WTC11 (cell line): ENCODE data around the gene EFEMP2. TPM values are rescaled to one million over a fixed set of nuclear protein-coding genes. Genes with fewer than 3 reads are reported as not detected.

Source experiments
- ATAC-seq: fragments of 200-7000 bp; cut with Tn5 transposase; 2 replicates; pipeline ENCODE4 v1.10.0; 2021; ENCODE audit warnings: mild to moderate bottlenecking, moderate library complexity
- CTCF ChIA-PET: fragments of 300-600 bp; sonication (Branson Sonifier 250); formaldehyde crosslinking; loops from one replicate; lab custom pipeline; 2021; ENCODE audit warnings: antibody characterized with exemption; lab: Charles Lee
- POLR2A ChIA-PET: fragments of 350-600 bp; sonication (Branson Sonifier 250); formaldehyde crosslinking; loops from one replicate; lab custom pipeline; 2021; ENCODE audit warnings: antibody characterized with exemption; lab: Charles Lee
- DNase-seq: peaks from one replicate; pipeline ENCODE4 v3.0.0; 2021; ENCODE audit warnings: low spot score
- H3K27ac Mint-ChIP-seq: 2 replicates; pipeline ENCODE4 v1.8.0; 2021; ENCODE audit warnings: mixed read lengths
- H3K27me3 Mint-ChIP-seq: 2 replicates; pipeline ENCODE4 v1.8.0; 2021; ENCODE audit warnings: low read depth, mild to moderate bottlenecking, moderate library complexity, mixed read lengths
- H3K36me3 Mint-ChIP-seq: 2 replicates; pipeline ENCODE4 v1.8.0; 2021; ENCODE audit warnings: mixed read lengths
- H3K4me1 Mint-ChIP-seq: 2 replicates; pipeline ENCODE4 v1.8.0; 2022; ENCODE audit warnings: mixed read lengths
- H3K4me3 Mint-ChIP-seq: 2 replicates; pipeline ENCODE4 v1.8.0; 2021; ENCODE audit warnings: mild to moderate bottlenecking, moderate library complexity, mixed read lengths
- H3K9me3 Mint-ChIP-seq: 2 replicates; pipeline ENCODE4 v1.8.0; 2021; ENCODE audit warnings: mixed read lengths
- ATF2 ChIP-seq: sonication (generic); formaldehyde crosslinking; IDR thresholded peaks from 2 replicates; pipeline ENCODE4 v1.8.1; 2022; ENCODE audit warnings: low read depth, missing genetic modification reagents, borderline replicate concordance
- ATF3 ChIP-seq: sonication (generic); formaldehyde crosslinking; conservative IDR thresholded peaks from 2 replicates; pipeline ENCODE4 v1.8.1; 2022; ENCODE audit warnings: mild to moderate bottlenecking, missing genetic modification reagents
- CREM ChIP-seq: sonication (generic); formaldehyde crosslinking; IDR thresholded peaks from 2 replicates; pipeline ENCODE4 v1.8.1; 2022; ENCODE audit warnings: mild to moderate bottlenecking, missing genetic modification reagents, moderate library complexity
- E2F5 ChIP-seq: sonication (generic); formaldehyde crosslinking; IDR thresholded peaks from 2 replicates; pipeline ENCODE4 v1.8.1; 2022; ENCODE audit warnings: mild to moderate bottlenecking, moderate library complexity, missing genetic modification reagents
- ELF4 ChIP-seq: sonication (generic); formaldehyde crosslinking; IDR thresholded peaks from 2 replicates; pipeline ENCODE4 v1.8.1; 2022; ENCODE audit warnings: low read depth, mild to moderate bottlenecking, moderate library complexity, missing genetic modification reagents
- FOXP1 ChIP-seq: sonication (generic); formaldehyde crosslinking; IDR thresholded peaks from 2 replicates; pipeline ENCODE4 v1.8.0; 2022; ENCODE audit warnings: missing genetic modification reagents, mild to moderate bottlenecking, moderate library complexity, borderline replicate concordance
- HMGA2 ChIP-seq: fragments of 250-450 bp; sonication (Bioruptor Pico); IDR thresholded peaks from 2 replicates; pipeline ENCODE4 v1.4.0; 2021; ENCODE audit warnings: mild to moderate bottlenecking, moderate library complexity
- HMGXB4 ChIP-seq: sonication (generic); formaldehyde crosslinking; IDR thresholded peaks from 2 replicates; pipeline ENCODE4 v1.8.1; 2023; ENCODE audit warnings: mild to moderate bottlenecking, moderate library complexity, missing genetic modification reagents
- JAZF1 ChIP-seq: fragments of 250-450 bp; sonication (Bioruptor Pico); IDR thresholded peaks from 2 replicates; pipeline ENCODE4 v1.9.0; 2021; ENCODE audit warnings: moderate library complexity, mild to moderate bottlenecking, inconsistent platforms
- MLX ChIP-seq: sonication (generic); formaldehyde crosslinking; IDR thresholded peaks from 2 replicates; pipeline ENCODE4 v1.8.1; 2023; ENCODE audit warnings: mild to moderate bottlenecking, missing genetic modification reagents, moderate library complexity
- NFE2L1 ChIP-seq: sonication (generic); formaldehyde crosslinking; IDR thresholded peaks from 2 replicates; pipeline ENCODE4 v1.8.1; 2023; ENCODE audit warnings: missing genetic modification reagents
- NR1H2 ChIP-seq: sonication (generic); formaldehyde crosslinking; IDR thresholded peaks from 2 replicates; pipeline ENCODE4 v1.9.0; 2021; ENCODE audit warnings: mild to moderate bottlenecking, moderate library complexity, missing genetic modification reagents
- NR2C2 ChIP-seq: sonication (generic); formaldehyde crosslinking; IDR thresholded peaks from 2 replicates; pipeline ENCODE4 v1.8.0; 2022; ENCODE audit warnings: mild to moderate bottlenecking, missing genetic modification reagents
- OVOL2 ChIP-seq: fragments of 250-450 bp; sonication (Bioruptor Pico); IDR thresholded peaks from 2 replicates; pipeline ENCODE4 v1.9.0; 2021; ENCODE audit warnings: mild to moderate bottlenecking, borderline replicate concordance
- PRDM15 ChIP-seq: sonication (generic); formaldehyde crosslinking; IDR thresholded peaks from 2 replicates; pipeline ENCODE4 v1.8.0; 2022; ENCODE audit warnings: missing genetic modification reagents
- RELA ChIP-seq: sonication (generic); formaldehyde crosslinking; IDR thresholded peaks from 2 replicates; pipeline ENCODE4 v1.8.1; 2022; ENCODE audit warnings: missing genetic modification reagents, mild to moderate bottlenecking, borderline replicate concordance
- SMAD4 ChIP-seq: sonication (generic); formaldehyde crosslinking; IDR thresholded peaks from 2 replicates; pipeline ENCODE4 v1.8.0; 2022; ENCODE audit warnings: mild to moderate bottlenecking, missing genetic modification reagents
- TEAD4 ChIP-seq: sonication (generic); formaldehyde crosslinking; IDR thresholded peaks from 2 replicates; pipeline ENCODE4 v1.8.0; 2022; ENCODE audit warnings: mild to moderate bottlenecking, missing genetic modification reagents
- USF2 ChIP-seq: sonication (generic); formaldehyde crosslinking; IDR thresholded peaks from 2 replicates; pipeline ENCODE4 v1.8.1; 2023; ENCODE audit warnings: mild to moderate bottlenecking, missing genetic modification reagents, moderate library complexity
- ZBTB43 ChIP-seq: sonication (generic); formaldehyde crosslinking; IDR thresholded peaks from 2 replicates; pipeline ENCODE4 v1.8.1; 2023; ENCODE audit warnings: mild to moderate bottlenecking, missing genetic modification reagents
- ZNF232 ChIP-seq: sonication (generic); formaldehyde crosslinking; IDR thresholded peaks from 2 replicates; pipeline ENCODE4 v1.8.0; 2022; ENCODE audit warnings: mild to moderate bottlenecking, missing genetic modification reagents
- ZNF317 ChIP-seq: sonication (generic); formaldehyde crosslinking; IDR thresholded peaks from 2 replicates; pipeline ENCODE4 v1.8.1; 2023; ENCODE audit warnings: low read depth, mild to moderate bottlenecking, moderate library complexity, missing genetic modification reagents, borderline replicate concordance
- ZNF416 ChIP-seq: fragments of 250-450 bp; sonication (Bioruptor Pico); IDR thresholded peaks from 2 replicates; pipeline ENCODE4 v1.9.0; 2021; ENCODE audit warnings: mild to moderate bottlenecking, inconsistent platforms
- total RNA-seq: library from RNA; stranded (reverse); gene quantifications from 3 replicates; pipeline ENCODE4 v1.2.3, GENCODE V29; 2021

The EFEMP2 gene
- total RNA-seq, 1 experiment from 2014 or later: 14.2 TPM

- peaks cover 6% of the 10 kb centered on the region; the same call in 1 of the 2 replicates for H3K9me3 Mint-ChIP-seq
- H3K27ac Mint-ChIP-seq: no peak overlapping the region
- peaks cover 53% of the 10 kb centered on the region for H3K36me3 Mint-ChIP-seq
- TF ChIP-seq E2F5 (no peak), OVOL2 (no peak), ZBTB43 (CRISPR knock-in tag) (no peak), MLX (CRISPR knock-in tag) (no peak), CREM (CRISPR knock-in tag) (no peak), HMGA2 (CRISPR knock-in tag) (no peak), ZNF416 (CRISPR knock-in tag) (no peak), NR1H2 (CRISPR knock-in tag) (no peak), ZNF317 (CRISPR knock-in tag) (no peak), ZNF232 (CRISPR knock-in tag) (no peak), TEAD4 (CRISPR knock-in tag) (no peak), HMGXB4 (no peak), RELA (CRISPR knock-in tag) (no peak), SMAD4 (CRISPR knock-in tag) (no peak), ATF3 (no peak), NR2C2 (CRISPR knock-in tag) (no peak)
- ChIA-PET POLR2A (no interaction called here), CTCF (no interaction called here)
- no peaks in the 10 kb centered on the region for H3K27me3 Mint-ChIP-seq
- H3K4me1 Mint-ChIP-seq: peaks cover 15% of the 10 kb centered on the region
- DNase-seq (no peak), ATAC-seq (no peak)
- peak overlapping the region; percentile 91 for H3K4me3 Mint-ChIP-seq
These were observed 17.5 kb downstream of the EFEMP2 start for GRCh38 chr11:65854852-65855837.

DNA sequence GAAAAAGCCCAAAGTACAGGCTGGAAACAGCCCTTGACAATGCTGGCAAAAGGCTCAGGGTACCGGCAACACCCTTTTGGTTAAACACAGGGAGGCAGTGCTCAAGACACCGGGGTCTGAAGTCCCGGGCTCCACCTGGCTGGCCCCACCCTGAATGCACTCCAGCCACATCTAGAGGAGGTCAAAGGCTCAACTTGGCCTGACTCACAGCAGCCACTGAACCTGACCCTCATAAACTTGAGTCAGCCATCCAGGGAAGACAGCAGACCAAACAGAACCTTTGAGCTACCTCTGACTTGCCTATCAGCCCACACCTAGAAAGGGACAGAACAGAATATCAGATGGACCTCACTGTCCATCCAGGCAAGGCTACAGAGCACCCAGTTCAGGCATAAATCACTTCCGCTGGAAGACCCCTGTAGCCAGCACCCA, 18.4 kb downstream of the EFEMP2 start:
- Mint-ChIP-seq H3K36me3 (peaks cover 53% of the 10 kb centered on the region), H3K27ac (peak overlapping the region; percentile 41), H3K4me1 (peaks cover 23% of the 10 kb centered on the region), H3K4me3 (peak overlapping the region; percentile 37; the same call in 1 of the 2 replicates), H3K9me3 (peaks cover 6% of the 10 kb centered on the region; the same call in 1 of the 2 replicates), H3K27me3 (no peaks in the 10 kb centered on the region)
- ATAC-seq (no peak), DNase-seq (no peak)
- POLR2A ChIA-PET: interaction anchor here (1.0 kb wide), 1 partner anchor 13 kb away, joined by 3 read pairs; no protein-coding TSS in a partner anchor
- CTCF ChIA-PET: interaction anchor here (3.6 to 6.3 kb wide), 2 partner anchors 31 to 36 kb away, joined by 49 to 134 read pairs; partner anchors contain the start of genes CCDC85B and FIBP
- TF ChIP-seq ELF4 (CRISPR knock-in tag) (no peak), ZNF232 (CRISPR knock-in tag) (no peak), PRDM15 (no peak), ATF2 (CRISPR knock-in tag) (no peak), TEAD4 (CRISPR knock-in tag) (no peak), FOXP1 (no peak), USF2 (CRISPR knock-in tag) (no peak), NFE2L1 (CRISPR knock-in tag) (no peak), ZNF317 (CRISPR knock-in tag) (no peak), JAZF1 (CRISPR knock-in tag) (no peak)
